ENCODE results near the gene R3HCC1L.
"Not testable (repeated sequence)": the region's sequence is repeated elsewhere in the genome, so short reads cannot be mapped to it uniquely, and the experiment has no call there.

The R3HCC1L gene

GRCh38 chr10:98131619-98132018 lies 2.8 kb upstream of the R3HCC1L start:
- DNase-seq (ENCODE audit: low read depth), result peak; percentile 16

DNA sequence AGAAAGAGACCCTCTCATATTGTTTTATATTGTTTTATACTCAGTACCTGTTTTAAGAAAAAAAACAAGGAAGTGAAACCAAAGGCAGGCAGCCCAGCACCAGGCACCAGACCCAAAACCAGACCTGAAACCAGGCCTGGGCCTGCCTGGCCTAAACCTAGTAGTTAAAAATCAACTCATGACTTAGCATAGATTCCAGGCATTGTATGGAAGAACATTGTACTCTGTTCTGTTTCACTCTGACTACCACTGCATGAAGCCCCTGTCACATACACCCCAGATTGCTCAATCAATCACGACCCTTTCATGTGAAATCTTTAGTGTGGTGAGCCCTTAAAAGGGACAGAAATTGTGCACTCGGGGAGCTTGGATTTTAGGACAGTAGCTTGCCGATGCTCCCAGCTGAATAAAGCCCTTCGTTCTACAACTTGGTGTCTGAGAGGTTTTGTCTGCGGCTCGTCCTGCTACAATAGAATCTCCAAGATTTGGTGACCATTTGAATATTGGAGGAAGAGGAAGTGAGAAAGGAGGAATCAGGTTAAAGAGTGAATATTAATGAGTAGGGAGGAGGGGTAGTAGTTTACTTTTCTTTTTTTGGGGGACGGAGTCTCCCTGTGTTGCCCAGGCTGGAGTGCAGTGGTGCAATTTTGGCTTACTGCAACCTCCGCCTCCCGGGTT lies 1.2 kb upstream of the R3HCC1L start:
- not testable (repeated sequence) for DNase-seq (ENCODE audit: low read depth)

- no peak for DNase-seq (ENCODE audit: low read depth)
Observed at GRCh38 chr10:98134117-98134430, 383 bp upstream of the R3HCC1L start.

- no peak for DNase-seq (ENCODE audit: low read depth)
Observed at GRCh38 chr10:98135222-98135899, 904 bp downstream of the R3HCC1L start.

DNA sequence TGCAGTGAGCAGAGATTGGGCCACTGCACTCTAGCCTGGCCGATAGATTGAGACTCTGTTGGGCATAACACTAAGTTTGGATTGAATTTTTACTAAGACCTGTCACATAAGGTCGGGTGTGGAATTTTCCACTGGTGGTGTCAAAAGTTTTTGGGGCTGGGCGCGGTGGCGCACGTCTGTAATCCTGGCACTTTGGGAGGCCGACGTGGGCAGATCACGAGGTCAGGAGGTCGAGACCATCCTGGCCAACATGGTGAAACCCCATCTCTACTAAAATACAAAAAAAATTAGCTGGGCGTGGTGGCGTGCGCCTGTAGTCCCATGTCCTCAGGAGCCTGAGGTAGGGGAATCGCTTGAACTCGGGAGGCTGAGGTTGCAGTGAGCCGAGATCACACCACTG lies 2.3 kb downstream of the R3HCC1L start:
- DNase-seq (ENCODE audit: low read depth), result not testable (repeated sequence)

GRCh38 chr10:98138031-98138430 lies 3.6 kb downstream of the R3HCC1L start:
- no peak for DNase-seq (ENCODE audit: low read depth)

DNA sequence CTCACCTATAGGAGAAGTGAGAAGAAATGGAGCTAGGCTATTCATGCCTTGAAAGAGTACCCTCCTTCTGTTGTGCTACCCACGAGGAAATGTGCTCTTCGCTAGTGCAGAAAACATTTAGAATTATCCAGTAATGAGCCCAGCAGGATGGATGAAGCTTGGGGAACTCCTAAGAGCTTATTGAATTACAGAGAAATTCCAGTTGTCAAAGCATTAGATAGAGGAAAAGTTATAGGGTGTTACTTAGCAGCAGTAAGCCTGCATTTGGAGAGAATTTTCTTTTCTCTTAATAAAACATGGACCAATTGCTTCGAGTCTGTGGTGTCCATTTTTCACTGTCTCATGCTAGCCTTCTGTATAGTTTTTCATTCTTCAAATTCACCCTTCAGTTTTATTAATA lies 5.0 kb downstream of the R3HCC1L start:
- DNase-seq (ENCODE audit: low read depth), result no peak

DNA sequence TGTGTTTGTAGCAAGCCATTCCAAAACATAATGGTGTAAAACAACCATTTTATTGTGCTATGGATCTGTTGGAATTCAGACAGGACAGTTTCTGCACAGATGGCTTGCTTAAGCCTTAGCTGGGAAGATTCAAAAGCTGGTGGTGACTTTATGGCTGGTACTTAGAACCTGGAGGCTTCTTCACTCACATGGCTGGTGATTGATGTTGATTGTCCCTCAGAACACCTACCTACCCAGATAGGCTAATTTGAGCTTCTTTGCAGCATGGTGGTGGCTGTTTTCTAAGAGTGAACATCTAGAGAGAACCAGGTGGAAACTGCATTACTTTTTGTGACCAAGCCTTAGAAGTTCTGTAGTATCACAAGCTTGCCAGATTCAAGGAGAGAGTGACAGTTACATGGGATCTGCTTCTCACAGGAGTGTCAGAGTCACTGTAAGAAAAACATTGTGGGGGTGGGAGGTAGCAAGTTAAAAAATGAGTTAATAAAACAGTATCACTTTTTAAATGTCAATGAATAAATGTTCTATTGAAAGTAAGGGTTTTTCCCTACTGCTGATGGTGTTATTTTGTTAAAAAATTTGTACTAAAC lies 7.1 kb downstream of the R3HCC1L start:
- DNase-seq (ENCODE audit: low read depth), result no peak

GRCh38 chr10:98144985-98145384 lies 10.5 kb downstream of the R3HCC1L start:
- DNase-seq (ENCODE audit: low read depth), result no peak

DNA sequence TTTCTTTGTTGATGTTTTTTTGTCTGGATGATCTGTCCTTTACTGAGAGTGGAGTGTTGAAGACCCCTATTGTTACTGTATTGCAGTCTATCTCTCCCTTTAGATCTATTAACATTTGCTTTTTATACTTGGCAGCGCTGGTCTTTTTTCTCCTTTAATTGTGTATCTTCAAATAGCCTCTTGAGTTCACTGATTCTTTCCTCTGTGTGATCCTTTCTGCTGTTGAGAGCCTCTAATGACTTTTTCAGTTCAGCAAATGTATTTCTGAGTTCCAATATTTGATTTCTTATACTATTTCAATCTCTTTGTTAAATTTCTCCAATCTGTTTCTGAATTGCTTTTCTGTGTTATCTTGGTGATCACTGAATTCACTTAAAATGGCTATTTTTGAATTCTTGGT lies 15.4 kb downstream of the R3HCC1L start:
- no peak for DNase-seq (ENCODE audit: low read depth)

GRCh38 chr10:98150544-98150943 lies 16.1 kb downstream of the R3HCC1L start:
- peak; percentile 65 for DNase-seq (ENCODE audit: low read depth)

DNA sequence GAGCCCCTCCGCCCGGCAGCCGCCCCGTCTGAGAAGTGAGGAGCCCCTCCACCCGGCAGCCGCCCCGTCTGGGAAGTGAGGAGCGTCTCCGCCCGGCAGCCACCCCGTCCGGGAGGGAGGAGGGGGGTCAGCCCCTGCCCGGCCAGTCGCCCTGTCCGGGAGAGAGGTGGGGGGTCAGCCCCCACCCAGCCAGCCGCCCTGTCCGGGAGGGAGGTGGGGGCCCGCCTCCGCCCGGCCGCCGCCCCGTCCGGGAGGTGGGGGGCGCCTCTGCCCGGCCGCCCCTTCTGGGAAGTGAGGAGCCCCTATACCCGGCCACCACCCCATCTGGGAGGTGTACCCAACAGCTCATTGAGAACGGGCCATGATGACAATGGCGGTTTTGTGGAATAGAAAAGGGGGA lies 18.3 kb downstream of the R3HCC1L start:
- not testable (repeated sequence) for DNase-seq (ENCODE audit: low read depth)

- peak; percentile 35 for DNase-seq (ENCODE audit: low read depth)
Observed at GRCh38 chr10:98153213-98153958, 18.9 kb downstream of the R3HCC1L start.

GRCh38 chr10:98154076-98154475 lies 19.6 kb downstream of the R3HCC1L start:
- DNase-seq (ENCODE audit: low read depth), result no peak

- DNase-seq (ENCODE audit: low read depth), result no peak
Observed at GRCh38 chr10:98158576-98158975, 24.1 kb downstream of the R3HCC1L start.

GRCh38 chr10:98163941-98164340 lies 29.5 kb downstream of the R3HCC1L start:
- DNase-seq (ENCODE audit: low read depth), result no peak

GRCh38 chr10:98167191-98167590 lies 32.7 kb downstream of the R3HCC1L start:
- DNase-seq (ENCODE audit: low read depth), result no peak

GRCh38 chr10:98168147-98168546 lies 33.7 kb downstream of the R3HCC1L start:
- DNase-seq (ENCODE audit: low read depth), result no peak

- DNase-seq (ENCODE audit: low read depth), result no peak
Observed at GRCh38 chr10:98168766-98169165, 34.3 kb downstream of the R3HCC1L start.

DNA sequence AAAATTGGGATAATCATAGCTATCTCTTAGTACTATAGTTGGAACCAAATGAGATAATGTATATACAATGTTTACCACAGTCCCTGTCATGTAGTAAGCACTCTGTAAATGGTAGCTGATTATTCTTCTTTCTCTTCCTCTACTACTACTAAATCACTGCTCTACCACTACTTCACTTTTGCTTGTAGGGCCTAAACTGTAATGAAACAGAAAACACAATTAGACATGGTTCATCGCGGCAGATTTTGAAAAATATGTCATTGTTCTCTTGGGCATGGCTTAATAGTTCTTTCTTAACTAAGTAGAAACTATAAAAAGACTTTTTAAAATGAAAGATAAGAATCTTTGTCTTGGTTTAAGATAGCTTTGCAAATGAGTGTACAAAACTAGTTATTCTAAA lies 34.9 kb downstream of the R3HCC1L start:
- DNase-seq (ENCODE audit: low read depth), result no peak

DNA sequence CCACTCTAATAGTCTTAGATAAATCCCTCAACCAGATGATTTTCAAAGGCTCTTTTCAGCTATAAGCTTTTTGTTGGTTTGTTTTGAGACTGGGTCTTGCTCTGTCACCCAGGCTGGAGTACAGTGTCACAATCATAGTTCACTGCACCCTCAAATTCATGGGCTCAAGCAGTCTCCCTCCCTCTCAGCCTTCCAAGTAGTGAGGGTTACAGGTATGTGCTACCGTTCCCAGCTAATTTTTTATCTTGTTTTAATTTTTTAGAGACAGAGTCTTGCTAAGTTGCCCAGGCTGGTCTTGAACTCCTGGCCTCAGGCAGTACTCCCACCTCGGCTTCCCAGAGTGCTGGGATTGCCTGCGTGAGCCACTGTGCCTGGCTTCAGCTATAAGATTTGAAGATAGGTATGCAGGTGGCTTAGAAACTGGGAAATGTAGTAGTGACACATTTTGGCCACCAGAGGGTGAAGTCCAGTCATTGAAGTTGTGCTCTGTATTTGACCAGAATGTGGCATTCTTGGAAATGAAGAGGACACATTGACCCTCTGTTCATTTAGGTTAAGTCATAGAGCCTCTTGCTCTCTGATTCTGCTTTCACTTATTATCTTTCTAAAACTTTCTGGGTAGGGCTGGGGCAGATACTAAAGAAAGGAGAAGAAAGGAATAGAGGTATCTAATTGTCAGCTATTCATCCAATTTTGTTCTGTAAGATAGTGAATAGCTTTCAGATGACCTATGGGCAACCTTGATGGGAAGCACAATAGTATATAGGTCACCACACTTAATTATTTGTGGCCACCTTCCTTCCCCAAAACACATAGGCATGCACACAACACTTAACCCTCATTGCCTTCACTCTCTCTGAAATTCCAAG lies 36.0 kb downstream of the R3HCC1L start:
- peak; percentile 51 for DNase-seq (ENCODE audit: low read depth)

DNA sequence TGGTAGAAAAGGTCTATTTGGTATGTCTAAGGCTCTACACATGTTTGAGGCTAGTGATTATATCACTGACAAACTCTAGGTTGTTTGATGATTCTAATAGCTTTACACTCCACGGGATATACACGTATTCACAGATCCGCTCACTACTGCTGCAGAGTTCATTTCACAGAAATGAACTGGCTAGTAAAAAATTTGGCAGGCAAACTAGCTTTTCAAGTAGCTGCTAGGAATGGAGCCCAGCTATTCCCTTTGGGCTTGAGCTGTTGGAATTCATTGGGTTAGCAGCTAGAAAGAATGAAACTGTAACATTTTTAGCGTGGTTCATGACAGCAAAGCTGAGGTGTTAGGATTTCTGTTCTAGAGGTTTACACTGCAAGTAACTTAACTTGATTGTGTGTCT lies 37.6 kb downstream of the R3HCC1L start:
- DNase-seq (ENCODE audit: low read depth), result no peak

Measured in iris pigment epithelial cell (primary cell).